ENCODE data around the gene GPAM.
"Not testable (repeated sequence)": the region's sequence is repeated elsewhere in the genome, so short reads cannot be mapped to it uniquely, and the experiment has no call there.

GPAM gene

DNA sequence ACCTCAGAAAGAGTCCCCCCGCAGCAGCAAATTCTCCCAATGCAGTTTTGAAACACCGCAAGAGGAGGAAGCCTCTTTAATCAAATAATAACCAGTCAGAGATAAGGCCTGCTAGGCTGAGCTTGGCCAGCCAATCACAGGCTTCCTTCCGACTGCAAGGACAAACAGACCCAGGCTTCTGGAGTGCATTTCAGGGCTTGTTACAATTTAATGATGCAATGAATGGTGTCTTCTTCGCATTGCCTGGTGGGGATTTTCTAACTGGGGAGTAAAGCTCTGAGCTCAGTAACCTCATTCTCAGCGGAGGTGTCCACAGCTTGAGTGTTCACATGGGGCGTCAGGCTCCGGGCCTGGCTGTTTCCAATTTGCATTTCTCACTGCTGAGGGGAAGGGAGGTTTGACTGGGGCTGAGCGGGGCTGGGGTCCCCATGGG is 31.8 kb upstream of the GPAM start:
- no peak for DNase-seq (ENCODE audit: low spot score)

GRCh38 chr10:112214298-112214926 is 30.8 kb upstream of the GPAM start:
- DNase-seq (ENCODE audit: low spot score): no peak

- no peak for DNase-seq (ENCODE audit: low spot score)
Measured at GRCh38 chr10:112213836-112214235, 30.3 kb upstream of the GPAM start.

DNA sequence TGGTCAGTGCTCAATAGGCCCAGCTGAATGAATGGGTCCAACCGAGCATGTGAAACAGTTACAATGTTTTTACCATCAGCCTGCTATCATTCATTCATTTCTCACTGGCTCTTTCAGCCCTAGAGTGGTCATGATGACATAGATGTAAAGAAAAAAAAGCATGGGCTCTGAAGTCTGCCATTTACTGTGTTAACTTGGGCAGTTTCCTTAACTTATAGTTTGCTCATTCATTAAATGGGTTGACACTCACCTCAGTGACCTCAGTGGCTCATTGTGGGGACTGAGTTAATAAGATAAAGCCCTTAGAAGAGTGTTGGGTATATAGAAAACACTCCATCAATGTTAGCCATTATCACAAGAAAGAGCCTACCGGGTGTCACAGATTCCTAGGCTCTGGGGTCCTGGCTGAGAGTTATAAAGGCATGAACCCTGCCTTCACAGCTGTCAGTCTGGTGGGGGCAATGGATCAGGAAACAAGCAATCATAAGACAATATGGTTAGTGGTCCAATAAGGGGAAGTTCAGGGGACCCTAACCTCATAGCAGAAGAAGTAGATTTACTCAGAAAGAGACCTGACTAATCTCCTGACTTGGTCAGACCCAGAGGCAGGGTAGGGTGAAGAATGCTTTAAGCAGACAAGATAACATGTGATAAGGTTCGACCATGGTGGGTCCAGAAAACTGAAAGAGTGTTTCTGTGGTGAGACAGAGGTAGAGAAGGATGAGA is 29.7 kb upstream of the GPAM start:
- no peak for DNase-seq (ENCODE audit: low spot score)

GRCh38 chr10:112210666-112211065 is 27.1 kb upstream of the GPAM start:
- no peak for DNase-seq (ENCODE audit: low spot score)

- DNase-seq (ENCODE audit: low spot score): no peak
Measured at GRCh38 chr10:112209684-112210131, 26.1 kb upstream of the GPAM start.

DNA sequence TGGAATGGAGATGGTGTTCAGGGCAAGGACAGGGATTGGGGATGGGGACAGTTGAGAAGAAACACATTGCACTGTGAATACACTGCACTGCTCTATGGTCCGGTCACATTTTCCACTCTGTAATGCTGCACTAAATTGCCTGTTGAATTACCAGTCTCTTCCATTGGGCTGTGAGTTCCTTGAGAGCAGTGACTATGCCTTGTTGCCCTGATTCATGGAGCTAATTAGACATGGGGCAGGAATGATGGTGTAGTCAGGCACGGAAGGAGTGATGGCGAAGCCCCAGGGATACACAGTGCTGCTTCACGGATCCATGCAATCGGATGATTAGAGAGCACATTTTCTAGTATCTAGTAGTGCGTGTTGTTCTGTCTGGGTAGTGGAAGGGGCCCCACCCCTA is 25.4 kb upstream of the GPAM start:
- DNase-seq (ENCODE audit: low spot score): no peak

DNA sequence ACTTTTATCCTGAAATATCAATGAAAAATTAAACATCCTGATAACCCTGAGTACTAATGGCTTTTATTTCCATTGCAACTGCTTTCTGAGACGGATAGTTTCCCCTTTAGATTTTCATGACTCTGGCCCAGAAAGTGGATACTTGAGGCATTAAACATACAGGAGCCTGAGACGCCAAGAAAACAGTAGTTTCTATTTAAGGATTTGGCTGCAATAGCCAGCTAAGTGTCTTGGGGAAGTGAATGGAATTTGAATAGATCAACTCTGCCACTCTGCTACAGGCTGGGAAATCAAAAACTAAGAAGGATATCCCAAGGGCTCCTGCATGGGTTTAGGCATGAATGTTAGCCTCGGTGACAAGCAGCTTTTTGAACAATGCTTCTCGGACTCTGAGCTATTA is 24.7 kb upstream of the GPAM start:
- no peak for DNase-seq (ENCODE audit: low spot score)

DNA sequence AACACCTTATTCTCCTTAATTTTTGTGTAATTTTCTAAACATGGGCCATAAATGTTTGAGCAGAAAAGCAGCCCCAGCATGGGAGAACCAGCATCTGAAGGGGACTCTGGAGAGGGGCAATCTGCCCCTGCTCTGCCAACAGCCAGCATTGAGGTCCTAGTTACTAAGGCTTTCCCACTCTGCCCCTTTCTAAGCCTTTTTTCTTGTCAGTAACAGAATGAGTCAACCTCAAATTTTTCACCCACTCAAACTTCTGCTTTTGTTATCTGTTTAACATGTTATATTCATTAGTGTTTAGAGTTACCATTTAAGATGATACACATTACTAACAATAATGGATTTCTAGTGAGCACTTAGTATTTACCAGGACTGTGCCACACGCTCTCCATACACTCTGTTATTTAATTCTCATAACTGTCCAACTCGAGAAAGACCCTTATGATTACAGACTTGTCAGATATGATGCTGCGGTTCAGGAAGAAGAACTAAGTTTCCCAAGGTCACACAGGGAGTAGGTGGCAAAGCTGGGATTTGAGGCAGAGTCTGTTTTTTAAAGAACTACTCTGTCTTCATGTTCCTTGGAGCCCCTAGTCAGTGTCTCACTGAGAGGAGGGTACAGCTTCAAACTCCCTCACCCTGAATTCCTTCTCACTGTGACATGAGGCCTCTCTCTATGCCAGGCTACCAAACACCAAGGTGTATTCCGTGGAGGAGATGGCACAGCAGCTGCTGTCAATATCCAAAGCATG is 19.9 kb upstream of the GPAM start:
- no peak for DNase-seq (ENCODE audit: low spot score)

DNA sequence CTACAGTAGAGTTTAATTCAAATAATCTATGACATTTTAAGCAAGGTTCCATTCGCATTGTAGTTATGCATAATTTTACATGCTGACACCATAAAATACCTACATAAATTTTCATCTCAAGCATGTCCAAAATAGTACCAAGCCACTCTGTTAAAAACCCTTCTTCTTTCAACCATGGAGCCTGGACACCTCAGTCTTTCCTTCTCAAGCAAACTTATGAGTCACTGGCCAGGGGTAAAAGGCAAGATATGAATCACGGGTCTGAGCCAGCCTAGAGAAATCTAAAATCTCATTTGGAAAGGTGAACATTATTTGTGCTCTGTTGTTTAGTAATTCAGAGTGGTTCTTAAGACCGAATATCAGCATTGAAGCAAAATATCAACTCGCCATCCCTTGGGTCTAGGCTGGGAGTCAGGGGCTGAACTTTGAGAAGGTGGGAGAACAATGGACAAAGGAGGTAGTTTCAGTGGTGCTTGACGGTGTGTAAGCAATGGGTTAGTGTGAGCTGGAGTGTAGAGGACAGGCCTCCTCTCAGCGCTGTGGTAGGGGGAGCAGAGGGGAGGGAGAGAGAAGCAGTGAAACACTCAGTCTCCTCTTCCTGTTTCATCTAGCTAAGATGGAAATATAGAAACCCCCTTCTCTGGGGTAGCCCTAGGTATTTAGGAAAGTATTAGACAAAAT is 19.1 kb upstream of the GPAM start:
- DNase-seq (ENCODE audit: low spot score): no peak

- no peak for DNase-seq (ENCODE audit: low spot score)
Measured at GRCh38 chr10:112202076-112202475, 18.5 kb upstream of the GPAM start.

- DNase-seq (ENCODE audit: low spot score): no peak
Measured at GRCh38 chr10:112201334-112201733, 17.8 kb upstream of the GPAM start.

- DNase-seq (ENCODE audit: low spot score): not testable (repeated sequence)
Measured at GRCh38 chr10:112200259-112200658, 16.7 kb upstream of the GPAM start.

DNA sequence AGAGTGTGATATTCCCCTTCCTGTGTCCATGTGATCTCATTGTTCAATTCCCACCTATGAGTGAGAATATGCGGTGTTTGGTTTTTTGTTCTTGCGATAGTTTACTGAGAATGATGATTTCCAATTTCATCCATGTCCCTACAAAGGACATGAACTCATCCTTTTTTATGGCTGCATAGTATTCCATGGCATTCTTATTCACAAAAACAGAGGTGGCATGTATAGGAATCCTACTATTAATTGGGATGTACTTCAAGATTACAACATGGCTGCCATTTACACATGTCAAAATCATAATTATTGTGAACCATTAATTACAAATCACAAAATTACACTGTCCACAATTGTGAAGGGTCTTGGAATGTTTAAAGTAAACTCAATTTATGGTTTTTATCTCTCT is 14.1 kb upstream of the GPAM start:
- DNase-seq (ENCODE audit: low spot score): not testable (repeated sequence)

- no peak for DNase-seq (ENCODE audit: low spot score)
Measured at GRCh38 chr10:112195224-112195623, 11.7 kb upstream of the GPAM start.

DNA sequence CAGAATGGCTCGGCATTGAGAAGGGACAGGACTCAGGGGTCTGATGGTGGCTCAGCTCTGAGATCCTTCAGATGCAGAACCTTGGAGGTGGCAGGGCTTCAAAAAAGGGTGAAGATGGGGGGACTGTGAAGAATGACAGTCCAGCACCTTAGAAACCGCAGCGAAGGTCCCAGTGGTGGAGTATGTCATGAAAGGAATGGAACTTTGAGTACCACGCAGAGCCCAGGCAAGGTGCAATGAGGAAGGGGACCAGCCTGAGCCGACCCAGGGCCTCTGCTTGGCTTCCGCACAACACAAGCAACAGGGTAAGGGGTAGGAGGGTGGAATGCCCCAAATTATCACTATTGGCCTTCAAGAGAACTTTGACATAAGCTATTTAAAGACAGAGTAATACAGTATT is 8.2 kb upstream of the GPAM start:
- DNase-seq (ENCODE audit: low spot score): no peak

DNA sequence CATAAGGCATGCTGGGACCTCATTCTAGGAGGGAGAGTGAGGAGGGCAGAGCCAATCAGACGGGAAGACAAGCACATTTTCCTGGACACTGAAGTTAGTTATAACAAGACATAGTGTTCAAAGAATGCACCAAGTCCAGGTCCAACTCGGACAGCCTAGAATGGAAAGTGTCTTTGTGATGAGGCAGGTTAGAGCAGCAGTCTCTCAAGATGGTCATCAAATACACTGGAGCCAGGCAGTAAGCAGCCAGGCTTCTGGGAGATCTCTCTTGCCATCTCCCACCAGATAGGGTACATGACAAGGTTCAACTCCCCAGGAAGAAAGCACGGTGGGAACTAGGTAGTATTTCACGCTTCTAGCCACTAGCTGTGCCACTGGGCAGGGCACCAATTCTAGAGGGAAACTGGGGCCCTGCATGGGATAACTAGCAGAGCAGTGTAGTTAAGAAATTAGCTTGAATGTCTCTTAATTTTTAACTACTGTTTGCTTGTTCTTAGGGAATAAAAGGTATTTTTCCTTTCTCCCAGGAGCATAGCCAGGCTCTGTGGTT is 7.6 kb upstream of the GPAM start:
- no peak for DNase-seq (ENCODE audit: low spot score)

DNA sequence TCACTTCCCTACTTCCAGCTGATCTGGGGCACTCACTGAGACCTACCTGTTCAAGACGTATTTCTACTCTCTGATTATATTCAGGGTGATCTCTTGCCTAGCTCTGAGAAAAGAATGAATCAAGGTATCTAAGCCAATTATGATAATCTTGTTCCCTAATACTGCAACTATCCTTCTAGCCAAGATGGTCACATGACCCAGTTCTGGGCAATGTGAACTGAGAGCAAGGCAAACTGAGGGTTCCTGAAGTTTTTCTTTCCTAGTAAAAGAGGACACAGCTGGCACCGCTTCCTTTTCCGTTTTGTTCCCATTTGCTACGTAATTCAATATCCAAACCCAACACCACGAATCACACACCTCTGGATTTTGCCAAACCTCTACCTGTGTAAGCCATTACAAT is 5.9 kb upstream of the GPAM start:
- no peak for DNase-seq (ENCODE audit: low spot score)

GRCh38 chr10:112187527-112187926 is 4.0 kb upstream of the GPAM start:
- DNase-seq (ENCODE audit: low spot score): no peak

DNA sequence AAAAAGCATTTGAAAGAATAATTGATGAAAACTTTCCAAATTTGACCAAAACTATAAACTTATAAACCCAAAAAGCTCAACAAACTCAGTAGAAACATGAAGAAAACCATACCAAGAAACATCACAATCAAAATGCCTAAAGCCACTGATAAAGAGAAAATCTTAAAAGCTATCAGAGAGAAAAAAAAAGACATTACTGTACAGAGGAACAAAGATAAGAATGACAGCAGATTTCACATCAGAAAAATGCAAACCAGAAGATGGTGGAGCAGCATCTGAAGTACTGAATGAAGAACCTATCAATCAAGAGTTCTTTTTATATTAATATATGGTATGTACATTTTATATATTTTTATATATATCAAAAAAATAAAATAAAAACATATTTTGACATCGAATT is 2.4 kb upstream of the GPAM start:
- no peak for DNase-seq (ENCODE audit: low spot score)

DNA sequence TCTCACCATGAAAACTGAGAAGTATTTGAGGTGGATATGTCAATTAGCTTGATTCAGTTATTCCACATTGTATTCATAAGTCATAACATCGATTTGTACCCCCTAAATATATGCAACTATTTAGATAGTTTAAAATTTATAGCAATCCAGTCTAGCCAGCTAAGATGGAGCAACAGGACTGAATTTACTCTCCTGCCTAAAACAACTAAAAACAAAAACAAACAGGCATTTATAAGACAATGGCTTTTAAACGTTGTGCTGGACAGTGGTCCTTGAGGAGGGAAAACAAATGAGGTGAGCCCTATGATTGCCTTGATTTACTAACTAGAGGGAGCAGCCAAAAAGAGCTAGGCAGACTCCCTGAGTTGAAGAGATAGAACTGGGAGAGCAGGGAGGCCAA is 814 bp upstream of the GPAM start:
- DNase-seq (ENCODE audit: low spot score): no peak

- DNase-seq (ENCODE audit: low spot score): no peak
Measured at GRCh38 chr10:112184052-112184371, 447 bp upstream of the GPAM start.

Measured in CD4-positive, alpha-beta T cell treated with Interleukin-15 for 4 hours (primary cell).